Renal cortex interstitium (tissue), 15 donors: ENCODE measurements around the gene ASMTL. TPM values are rescaled to one million over a fixed set of nuclear protein-coding genes. Genes with fewer than 3 reads are reported as not detected.
"Not testable (repeated sequence)": the region's sequence is repeated elsewhere in the genome, so short reads cannot be mapped to it uniquely, and the experiment has no call there.

Experiments
- DNase-seq, 11 donors: peaks; one replicate each; pipeline ENCODE4 v3.0.0-alpha.2; 2013; ENCODE audit warnings: low read depth in 9 of 11, low spot score in 4 of 11; ENCODE audit errors: extremely low read depth in 1 of 11
- long read RNA-seq, 16 experiments: transcript quantifications; one replicate each; lab custom pipeline, GENCODE V29; 2026
- polyA plus RNA-seq, 3 donors: library from polyadenylated mRNA; unstranded; fragments of 120-200 nt; gene quantifications; one replicate each; pipeline ENCODE4 v1.2.1, GENCODE V29; 2013; ENCODE audit not compliant: insufficient read length in 3 of 3

Gene ASMTL
- 10 to 100 TPM; 35.7 to 50.5 (median 37.1) TPM for polyA plus RNA-seq
- long read RNA-seq, donor 1, transcript ASMTL-201 (13 exons, 2,027 nt), result major isoform, 6 of 8 reads
- long read RNA-seq, donor 1, partial matches to known transcripts, result 0 of 8 reads
- long read RNA-seq, donor 1, other reads (novel, unspliced or antisense), result 0 of 8 reads
- long read RNA-seq, donor 2, transcript ASMTL-201 (13 exons, 2,027 nt), result major isoform, 7 of 8 reads
- long read RNA-seq, donor 2, partial matches to known transcripts, result 0 of 8 reads
- long read RNA-seq, donor 2, other reads (novel, unspliced or antisense), result 0 of 8 reads
- long read RNA-seq, donor 3, transcript ASMTL-201 (13 exons, 2,027 nt), result major isoform, 11 of 15 reads
- long read RNA-seq, donor 3, partial matches to known transcripts, result 0 of 15 reads
- long read RNA-seq, donor 3, other reads (novel, unspliced or antisense), result 0 of 15 reads
- long read RNA-seq, donor 4, transcript ASMTL-201 (13 exons, 2,027 nt), result major isoform, 13 of 13 reads
- long read RNA-seq, donor 4, partial matches to known transcripts, result 0 of 13 reads
- long read RNA-seq, donor 4, other reads (novel, unspliced or antisense), result 0 of 13 reads
- long read RNA-seq, donor 5, transcript ASMTL-201 (13 exons, 2,027 nt), result major isoform, 13 of 15 reads
- long read RNA-seq, donor 5, partial matches to known transcripts, result 0 of 15 reads
- long read RNA-seq, donor 5, other reads (novel, unspliced or antisense), result 0 of 15 reads
- long read RNA-seq, donor 6, transcript ASMTL-201 (13 exons, 2,027 nt), result major isoform, 6 of 17 reads
- long read RNA-seq, donor 6, partial matches to known transcripts, result 8 of 17 reads
- long read RNA-seq, donor 6, other reads (novel, unspliced or antisense), result 0 of 17 reads
- long read RNA-seq, donor 7, transcript ASMTL-201 (13 exons, 2,027 nt), result major isoform, 21 of 22 reads
- long read RNA-seq, donor 7, partial matches to known transcripts, result 0 of 22 reads
- long read RNA-seq, donor 7, other reads (novel, unspliced or antisense), result 0 of 22 reads
- long read RNA-seq, donor 8, transcript ASMTL-201 (13 exons, 2,027 nt), result major isoform, 28 of 34 reads
- long read RNA-seq, donor 8, partial matches to known transcripts, result 5 of 34 reads
- long read RNA-seq, donor 8, other reads (novel, unspliced or antisense), result 0 of 34 reads
- long read RNA-seq, donor 9, transcript ASMTL-201 (13 exons, 2,027 nt), result major isoform, 15 of 18 reads
- long read RNA-seq, donor 9, partial matches to known transcripts, result 0 of 18 reads
- long read RNA-seq, donor 9, other reads (novel, unspliced or antisense), result 0 of 18 reads
- long read RNA-seq, donor 10, transcript ASMTL-201 (13 exons, 2,027 nt), result major isoform, 7 of 8 reads
- long read RNA-seq, donor 10, partial matches to known transcripts, result 0 of 8 reads
- long read RNA-seq, donor 10, other reads (novel, unspliced or antisense), result 0 of 8 reads
- long read RNA-seq, donor 11, transcript ASMTL-201 (13 exons, 2,027 nt), result major isoform, 9 of 14 reads
- long read RNA-seq, donor 11, transcript ASMTL-205 (2 exons, 851 nt), result minor isoform, 5 of 14 reads
- long read RNA-seq, donor 11, partial matches to known transcripts, result 0 of 14 reads
- long read RNA-seq, donor 11, other reads (novel, unspliced or antisense), result 0 of 14 reads
- long read RNA-seq, donor 12, result 0 reads
- long read RNA-seq, donor 13, transcript ASMTL-201 (13 exons, 2,027 nt), result major isoform, 16 of 24 reads
- long read RNA-seq, donor 13, partial matches to known transcripts, result 7 of 24 reads
- long read RNA-seq, donor 13, other reads (novel, unspliced or antisense), result 0 of 24 reads
- long read RNA-seq, donor 14, transcript ASMTL-201 (13 exons, 2,027 nt), result major isoform, 12 of 14 reads
- long read RNA-seq, donor 14, partial matches to known transcripts, result 0 of 14 reads
- long read RNA-seq, donor 14, other reads (novel, unspliced or antisense), result 0 of 14 reads
- long read RNA-seq, donor 15, transcript ASMTL-201 (13 exons, 2,027 nt), result major isoform, 7 of 8 reads
- long read RNA-seq, donor 15, partial matches to known transcripts, result 0 of 8 reads
- long read RNA-seq, donor 15, other reads (novel, unspliced or antisense), result 0 of 8 reads
- long read RNA-seq, donor 16, transcript ASMTL-201 (13 exons, 2,027 nt), result major isoform, 19 of 51 reads
- long read RNA-seq, donor 16, transcript ASMTL-205 (2 exons, 851 nt), result minor isoform, 5 of 51 reads
- long read RNA-seq, donor 16, partial matches to known transcripts, result 26 of 51 reads
- long read RNA-seq, donor 16, other reads (novel, unspliced or antisense), result 0 of 51 reads

GRCh38 chrX:1452516-1453394 is at the start of gene ASMTL:
TSS of gene ASMTL (minus strand) at chrX:1452909. CDS start at chrX:1452840, 69 bp downstream.
- peak; percentile 93 to 99 (median 97) for DNase-seq

DNA sequence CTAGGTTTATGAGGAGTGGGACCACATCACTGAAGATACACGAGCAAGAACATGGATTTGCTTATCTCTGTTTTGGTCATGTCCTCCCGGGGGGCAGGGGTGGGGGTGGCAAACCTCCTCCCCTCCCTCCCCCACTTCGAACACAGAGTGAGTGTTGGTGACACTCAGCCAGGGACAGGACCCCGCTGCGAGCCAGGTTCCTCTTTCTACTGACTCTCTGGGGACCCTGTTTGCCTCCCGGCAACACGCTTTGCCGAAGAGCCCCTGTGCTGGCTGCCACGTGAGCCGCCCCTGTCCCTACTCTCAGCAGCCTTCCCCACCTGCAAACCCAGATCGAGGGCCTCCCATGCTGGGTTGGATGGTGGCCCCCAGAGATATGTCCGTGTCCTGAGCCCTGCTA is 49.5 kb upstream of the ASMTL start:
- no peak for DNase-seq

GRCh38 chrX:1500701-1501624 is 48.3 kb upstream of the ASMTL start:
- no peak for DNase-seq

DNA sequence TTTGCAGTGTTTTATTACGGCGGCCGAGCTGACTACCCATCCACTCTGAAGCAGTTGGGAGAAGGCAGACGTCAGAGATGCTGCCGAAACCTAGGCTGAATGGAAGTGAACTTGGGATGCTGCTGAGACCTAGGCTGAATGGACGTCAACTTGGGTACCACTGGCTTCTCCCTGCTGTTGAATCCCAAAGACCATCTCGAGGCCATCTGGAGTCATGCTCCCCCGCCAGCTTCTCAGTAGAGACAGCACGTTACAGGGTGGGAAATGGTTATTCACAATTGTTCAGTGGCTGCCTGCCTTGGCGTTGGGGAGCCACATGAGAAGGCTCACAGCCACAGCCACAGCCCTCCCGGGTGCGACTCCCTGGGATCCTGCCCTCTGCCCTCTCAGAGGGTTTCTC is 43.4 kb upstream of the ASMTL start:
- no peak for DNase-seq

- DNase-seq, result no peak
These were observed 41.3 kb upstream of the ASMTL start for GRCh38 chrX:1493877-1494510.

- DNase-seq, result no peak
These were observed 40.7 kb upstream of the ASMTL start for GRCh38 chrX:1493412-1493811.

- DNase-seq, result no peak
These were observed 39.8 kb upstream of the ASMTL start for GRCh38 chrX:1492421-1493012.

GRCh38 chrX:1491851-1492349 is 39.2 kb upstream of the ASMTL start:
- DNase-seq, result no peak

GRCh38 chrX:1491248-1491647 is 38.5 kb upstream of the ASMTL start:
- not testable (repeated sequence) for DNase-seq

- not testable (repeated sequence) for DNase-seq
These were observed 38.0 kb upstream of the ASMTL start for GRCh38 chrX:1490723-1491122.

GRCh38 chrX:1489354-1489753 is 36.6 kb upstream of the ASMTL start:
- DNase-seq, result not testable (repeated sequence)

DNA sequence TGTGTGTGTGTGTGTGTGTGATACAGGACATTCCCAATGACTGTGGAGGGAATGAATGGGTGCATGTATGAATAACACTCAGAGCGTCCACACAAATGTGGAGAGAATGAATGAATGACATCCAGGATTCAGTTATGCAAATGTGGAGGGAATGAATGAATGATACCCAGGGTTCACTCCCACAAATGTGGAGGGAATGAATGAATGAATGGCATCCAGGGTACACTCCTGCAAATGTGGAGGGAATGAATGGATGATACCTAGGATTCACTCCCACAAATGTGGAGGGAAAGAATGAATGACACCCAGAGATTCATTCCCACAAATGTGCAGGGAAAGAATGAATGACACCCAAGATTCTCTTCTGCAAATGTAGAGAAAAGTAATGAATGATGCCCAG is 36.0 kb upstream of the ASMTL start:
- no peak for DNase-seq

DNA sequence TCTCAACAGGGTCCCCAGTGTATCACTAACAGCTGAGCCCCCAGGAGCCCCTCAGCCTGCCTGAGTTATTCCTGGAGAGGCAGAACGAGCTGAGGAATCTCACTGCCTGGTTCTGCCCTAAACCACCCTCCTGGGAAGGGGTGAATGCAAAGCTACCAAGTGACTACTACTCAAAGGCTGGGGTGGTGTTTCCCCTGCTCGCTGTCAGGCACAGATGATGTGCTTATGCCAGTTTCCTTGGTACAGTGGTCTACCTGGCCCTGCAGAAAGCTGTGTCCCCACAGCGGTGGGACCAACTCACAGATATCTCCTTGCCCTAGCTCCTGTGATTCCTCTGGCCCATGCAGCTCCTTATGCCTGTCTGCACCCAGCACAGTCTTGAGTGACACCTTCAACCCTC is 35.4 kb upstream of the ASMTL start:
- no peak for DNase-seq

DNA sequence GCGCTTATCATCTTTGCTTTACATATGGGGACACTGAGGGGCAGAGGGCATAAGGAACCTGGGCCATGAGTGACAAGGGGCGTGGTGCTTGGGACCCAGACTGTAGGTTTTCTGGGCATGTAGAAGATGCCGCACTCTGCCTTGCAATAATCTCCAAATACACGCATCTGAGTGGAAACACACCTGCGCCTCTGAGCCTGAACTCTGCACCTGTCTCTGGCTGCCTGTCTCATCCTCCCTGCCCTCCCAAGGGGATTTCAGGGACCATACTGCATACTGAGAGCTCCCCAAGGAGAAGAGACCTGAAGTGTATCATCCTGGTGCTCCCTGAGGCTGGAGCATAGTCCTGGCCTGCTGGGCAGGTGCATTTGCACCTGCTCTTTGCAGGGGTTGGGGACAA is 34.7 kb upstream of the ASMTL start:
- DNase-seq, result no peak
